DMS153 treated with DMSO at 0.1 percent for 48 hours (cell line): ENCODE measurements around the gene BICC1.

Source experiments
- DNase-seq: peaks from one replicate; lab custom pipeline; 2025; ENCODE audit not compliant: unreplicated experiment; lab: John Stamatoyannopoulos, UW

Gene BICC1

DNA sequence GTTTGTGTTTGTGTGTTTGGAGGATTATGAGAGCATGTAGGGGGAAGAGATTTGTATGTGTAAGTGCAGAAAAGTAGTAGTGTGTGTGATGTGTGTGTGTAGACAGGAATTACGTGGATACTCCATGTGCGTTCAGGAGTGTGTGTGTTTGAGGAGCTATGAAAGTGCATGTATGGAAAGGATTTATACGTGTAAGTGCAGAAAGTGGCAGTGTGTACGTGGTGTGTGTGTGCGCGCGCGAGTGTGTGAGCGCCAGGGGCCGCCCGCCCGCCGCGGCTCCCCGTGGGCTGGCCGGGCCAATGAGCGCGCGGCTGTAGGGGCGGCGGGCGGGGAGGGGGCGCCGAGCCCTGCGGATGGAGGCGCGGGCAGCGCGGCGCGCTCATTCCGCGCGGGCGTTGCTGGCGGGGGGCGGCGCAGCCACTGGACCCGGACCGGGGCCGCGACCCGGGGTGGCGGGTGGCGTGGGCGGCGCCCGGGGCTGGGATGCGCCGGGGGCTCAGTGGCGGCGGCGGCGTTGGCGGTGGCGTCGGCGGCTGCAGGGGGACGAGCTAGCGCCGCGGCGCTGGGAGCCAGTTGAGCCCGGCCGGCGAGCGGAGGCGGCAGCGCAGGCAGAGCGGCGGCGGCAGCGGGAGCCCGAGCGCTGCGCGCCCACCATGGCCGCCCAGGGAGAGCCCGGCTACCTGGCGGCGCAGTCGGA is at the start of gene BICC1:
BICC1 (plus strand) TSS at position 382 of the 697 bp plus-strand sequence; CDS start at position 654, 272 bp downstream.
- no peak for DNase-seq

- DNase-seq: no peak
Measured at GRCh38 chr10:58464956-58465355, 47.7 kb upstream of the BICC1 start.

DNA sequence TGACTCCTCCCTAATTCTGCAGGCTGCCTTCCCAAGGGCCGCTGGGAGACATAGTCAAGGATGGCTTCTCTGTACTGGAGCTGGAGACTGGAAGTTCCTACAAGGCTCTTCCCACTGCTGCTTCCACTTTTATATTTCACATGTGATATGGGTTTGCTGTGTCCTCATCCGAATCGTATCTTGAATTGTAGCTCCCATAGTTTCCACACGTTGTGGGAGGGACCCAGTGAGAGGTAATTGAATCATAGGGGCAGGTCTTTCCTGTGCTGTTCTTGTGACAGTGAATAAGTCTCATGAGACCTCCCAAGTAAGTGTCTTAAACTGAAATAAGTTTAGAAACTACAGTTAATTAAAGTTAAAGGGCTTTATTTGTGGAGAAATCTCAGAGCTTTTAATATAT is 47.0 kb upstream of the BICC1 start:
- DNase-seq: no peak

DNA sequence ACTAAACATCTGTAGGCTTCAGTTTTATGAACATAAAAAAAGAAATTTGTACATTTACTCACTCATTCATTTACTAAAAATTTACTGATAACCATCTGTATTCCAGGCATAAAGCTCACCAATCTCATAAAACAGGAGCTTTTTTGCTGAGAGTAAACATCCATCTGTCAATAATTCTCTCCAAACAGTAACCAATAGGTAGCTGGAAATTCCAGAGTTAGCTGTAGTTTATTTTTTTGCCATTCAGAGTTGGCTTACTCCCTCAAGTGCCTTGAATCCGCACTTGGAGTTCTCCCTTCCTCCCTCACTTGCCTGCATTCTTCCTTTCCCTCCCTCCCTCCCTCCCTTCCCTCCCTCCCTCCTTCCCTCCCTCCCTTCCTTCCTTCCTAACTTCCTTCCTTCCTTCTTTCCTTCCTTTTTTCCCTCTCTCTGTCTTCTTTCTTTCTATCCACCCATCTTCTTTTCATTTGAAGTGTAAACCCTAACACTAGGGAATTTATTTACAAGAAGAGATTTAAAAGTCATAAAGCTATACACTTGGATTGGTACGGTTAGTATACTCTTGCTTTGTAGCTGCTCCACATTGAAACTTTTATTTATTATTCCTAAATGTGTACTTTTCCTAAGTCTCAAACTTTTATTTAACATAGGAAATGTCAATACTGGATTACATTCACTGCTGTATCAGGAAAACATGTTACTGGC is 44.6 kb upstream of the BICC1 start:
- DNase-seq: no peak

DNA sequence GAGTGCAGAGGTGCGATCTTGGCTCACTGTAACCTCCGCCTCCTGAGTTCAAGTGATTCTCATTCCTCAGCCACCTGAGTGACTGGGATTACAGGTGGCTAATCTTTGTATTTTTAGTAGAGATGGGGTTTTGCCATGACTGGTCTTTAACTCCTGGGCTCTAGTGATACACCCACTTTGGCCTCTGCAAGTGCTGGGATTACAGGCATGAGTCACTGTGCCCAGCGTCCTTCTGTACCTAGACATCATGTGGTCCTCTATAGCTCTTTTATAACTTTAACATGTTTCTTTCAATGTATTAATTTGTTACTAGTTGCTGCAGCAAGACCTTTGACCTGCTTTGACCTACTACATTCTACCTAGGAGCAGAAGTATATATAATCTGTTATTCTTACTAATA is 38.7 kb upstream of the BICC1 start:
- DNase-seq: no peak

GRCh38 chr10:58475322-58476277 is 37.1 kb upstream of the BICC1 start:
- DNase-seq: no peak

GRCh38 chr10:58477122-58477521 is 35.5 kb upstream of the BICC1 start:
- no peak for DNase-seq

- DNase-seq: no peak
Measured at GRCh38 chr10:58477902-58478301, 34.8 kb upstream of the BICC1 start.

- DNase-seq: no peak
Measured at GRCh38 chr10:58479045-58479444, 33.6 kb upstream of the BICC1 start.

DNA sequence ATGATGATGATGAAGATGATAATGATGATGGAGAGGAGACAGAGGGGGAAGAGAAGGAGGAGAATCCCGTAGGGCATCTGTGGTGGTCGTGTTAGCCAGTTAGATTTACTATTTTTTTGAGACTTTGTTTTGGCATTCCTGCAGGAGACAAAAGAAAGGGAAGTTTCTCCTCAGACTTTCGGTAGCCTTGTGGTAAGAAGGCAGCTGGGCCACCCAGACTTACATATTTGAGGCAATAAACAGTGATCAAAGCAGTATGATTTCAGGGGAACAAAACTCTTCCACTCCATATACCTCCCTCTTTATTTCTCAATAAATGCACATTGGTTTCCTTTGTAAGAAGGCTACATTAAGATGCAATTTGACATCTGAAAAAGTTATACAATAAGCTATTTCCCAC is 32.4 kb upstream of the BICC1 start:
- no peak for DNase-seq

DNA sequence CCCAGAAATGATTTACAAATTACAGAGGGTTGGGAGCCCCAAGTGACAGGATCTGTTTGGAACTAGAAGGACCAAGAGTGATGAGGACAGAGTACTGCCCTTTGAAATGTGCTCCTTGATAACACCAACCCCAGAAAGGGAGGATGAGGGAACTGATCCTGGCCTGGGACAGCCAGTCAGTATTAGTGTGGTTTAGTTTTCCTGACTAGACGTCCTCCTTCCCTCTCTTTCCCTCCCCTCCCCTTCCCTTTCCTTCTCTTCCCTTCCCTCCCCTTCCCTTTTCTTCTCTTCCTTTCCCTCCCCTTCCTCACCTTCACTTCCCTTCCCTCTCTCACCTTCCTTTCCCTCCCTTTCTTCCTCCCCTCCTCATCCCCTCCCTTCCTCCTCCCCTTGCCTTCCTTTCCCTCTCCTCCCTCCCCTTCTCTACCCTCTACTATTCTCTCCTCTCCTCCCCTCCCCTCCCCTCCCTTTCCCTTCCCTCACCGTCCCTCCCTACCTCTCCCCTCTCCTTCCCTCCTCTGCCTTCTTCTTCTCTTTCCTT is 31.0 kb upstream of the BICC1 start:
- no peak for DNase-seq

GRCh38 chr10:58486821-58487220 is 25.9 kb upstream of the BICC1 start:
- DNase-seq: no peak

DNA sequence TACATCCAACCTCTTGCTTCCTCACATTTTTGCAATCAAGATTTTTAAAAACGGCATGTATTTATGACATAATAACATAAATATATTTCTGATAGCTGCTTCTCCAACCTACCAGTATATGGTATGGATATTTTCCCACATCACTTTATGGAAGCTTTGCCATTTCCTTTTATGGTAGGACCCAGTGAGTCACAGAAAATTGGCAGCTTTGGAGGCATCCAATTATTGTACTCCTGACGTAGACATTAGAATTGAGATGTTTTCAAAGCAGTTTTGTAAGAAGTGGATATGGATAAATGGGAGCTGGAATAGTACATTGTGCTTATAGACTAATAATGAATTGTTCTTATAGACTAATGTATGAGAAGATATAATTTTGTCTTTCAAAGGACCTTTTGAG is 23.8 kb upstream of the BICC1 start:
- DNase-seq: no peak

GRCh38 chr10:58502956-58503355 is 9.7 kb upstream of the BICC1 start:
- DNase-seq: no peak

DNA sequence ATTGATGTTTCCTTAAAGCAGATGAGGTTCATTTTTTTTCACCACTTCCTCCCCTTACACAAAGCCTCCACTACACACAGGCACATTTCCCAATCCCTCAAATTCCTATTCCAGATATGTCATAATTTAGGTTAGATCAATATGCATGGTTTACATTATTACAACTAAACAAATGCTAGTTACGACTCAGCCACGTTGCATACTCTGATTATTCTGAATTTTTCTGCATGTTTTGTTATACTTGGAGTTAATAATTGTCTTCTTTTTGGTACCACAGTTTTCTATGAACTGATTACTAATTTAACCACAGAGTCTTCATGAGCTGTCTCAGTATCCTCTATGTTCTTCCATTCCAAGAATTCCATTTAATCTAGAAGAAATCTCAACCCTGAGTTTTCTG is 4.4 kb upstream of the BICC1 start:
- DNase-seq: no peak

- no peak for DNase-seq
Measured at GRCh38 chr10:58511765-58512490, 744 bp upstream of the BICC1 start.

DNA sequence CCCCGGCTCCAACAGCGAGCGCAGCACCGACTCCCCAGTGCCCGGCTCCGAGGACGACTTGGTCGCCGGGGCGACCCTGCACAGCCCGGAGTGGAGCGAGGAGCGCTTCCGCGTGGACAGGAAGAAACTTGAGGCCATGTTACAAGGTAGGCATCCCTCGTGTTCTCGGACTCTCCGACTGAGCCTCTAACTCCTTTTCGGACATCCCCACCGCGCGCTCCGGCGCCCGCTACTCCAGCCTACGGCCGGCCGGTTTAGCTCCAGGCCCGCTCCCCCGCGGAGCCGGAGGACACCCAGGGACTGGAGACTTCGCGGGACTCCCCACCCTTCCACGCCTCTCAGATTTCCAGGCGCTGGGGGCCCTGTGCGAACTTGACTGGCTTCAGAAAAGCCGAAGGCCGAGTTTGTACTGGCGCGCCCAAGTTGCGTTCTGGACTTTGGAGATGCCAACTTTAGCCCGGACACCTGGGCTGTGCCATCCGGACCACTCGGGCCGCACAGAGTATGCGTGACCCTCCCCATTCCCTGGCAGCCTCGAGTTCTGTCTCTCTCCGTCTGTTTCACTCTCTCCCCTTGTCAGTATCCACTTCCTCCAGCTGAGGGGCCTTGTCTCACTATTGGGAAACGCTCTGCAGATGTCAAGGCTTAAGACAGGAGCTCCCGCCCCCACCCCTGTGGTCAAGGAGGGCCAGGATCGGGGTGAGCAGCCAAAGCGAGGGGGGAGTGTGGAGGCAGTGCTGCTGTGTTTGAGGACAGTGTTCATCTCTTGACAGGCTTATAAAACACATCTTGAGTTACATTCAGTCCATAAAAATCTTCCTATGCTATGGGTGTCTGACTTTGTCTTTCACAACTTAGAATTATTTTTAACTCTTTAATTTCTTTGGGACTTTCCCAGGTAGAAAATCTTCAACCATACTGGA is 777 bp downstream of the BICC1 start:
- no peak for DNase-seq

DNA sequence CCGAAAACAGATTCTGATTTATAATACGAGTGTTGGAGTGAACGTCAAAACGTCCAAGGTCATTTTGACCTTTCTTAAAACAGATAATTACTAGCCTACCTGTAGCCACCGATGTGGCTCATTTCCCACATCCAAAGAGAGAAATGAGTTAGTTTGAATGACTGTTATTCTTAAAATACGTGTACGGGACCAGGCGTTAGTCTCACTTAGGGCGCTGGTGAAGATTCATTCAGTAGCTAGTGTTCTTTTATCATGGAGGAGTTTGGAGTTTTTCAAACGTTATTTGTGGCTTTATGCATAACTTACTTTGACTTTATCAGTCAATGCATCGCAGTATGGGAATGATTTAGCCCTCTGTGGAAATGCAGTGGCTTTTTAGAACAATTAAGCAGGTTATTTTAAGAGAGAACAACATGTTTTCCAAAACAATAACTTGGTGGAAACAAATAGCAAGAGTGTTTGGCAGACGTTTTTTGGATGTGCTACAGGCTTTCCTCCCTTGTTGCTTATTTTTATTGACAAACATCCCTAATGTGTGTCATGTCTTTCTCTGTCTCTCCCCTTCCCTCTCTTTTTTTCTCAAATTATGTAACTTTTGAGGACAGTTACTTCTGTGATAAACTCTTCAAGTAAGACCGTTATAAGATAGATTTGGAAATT is 1.6 kb downstream of the BICC1 start:
- no peak for DNase-seq

DNA sequence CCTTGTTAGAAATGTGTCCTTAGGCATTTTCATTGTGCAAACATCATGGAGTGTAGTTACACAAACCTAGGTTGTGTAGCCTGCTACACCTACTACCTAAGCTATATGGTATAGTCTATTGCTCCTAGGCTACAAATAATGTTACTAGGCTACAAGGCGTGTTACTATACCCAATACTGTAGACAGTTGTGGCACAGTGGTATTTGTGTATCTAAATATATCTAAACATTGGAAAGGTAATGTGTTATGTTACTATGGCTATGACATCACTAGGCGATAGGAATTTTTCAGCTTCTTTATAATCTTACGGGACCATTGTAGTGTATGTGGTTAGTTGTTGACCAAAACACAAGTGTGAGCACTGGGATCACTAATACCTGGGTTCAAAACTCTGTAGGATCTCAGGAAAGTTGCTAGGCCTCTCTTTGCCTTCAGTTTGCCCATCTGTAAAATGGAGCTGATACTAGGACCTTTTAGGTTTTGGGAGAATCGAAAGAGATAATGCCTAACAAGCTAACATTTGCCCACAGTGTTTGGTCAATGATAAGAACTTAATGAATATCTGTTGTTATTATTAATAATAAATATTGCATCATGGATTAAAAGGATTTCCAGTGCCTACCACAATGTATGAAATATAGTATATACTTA is 2.7 kb downstream of the BICC1 start:
- DNase-seq: no peak
